MM.1S (cell line): ENCODE results near the gene POU5F1.
"Not testable (repeated sequence)": the region's sequence is repeated elsewhere in the genome, so short reads cannot be mapped to it uniquely, and the experiment has no call there.

Experiments used
- DNase-seq: peaks from one replicate; pipeline ENCODE4 v3.0.0-alpha.2; 2015
- H2AFZ ChIP-seq: fragments of 300-600 bp; sonication (generic); 2 replicates; pipeline ENCODE4 v1.6.0; 2016; ENCODE audit warnings: antibody characterized with exemption, low read length
- H3F3A ChIP-seq: fragments of 300-600 bp; sonication (generic); 2 replicates; pipeline ENCODE4 v1.6.1; 2016; ENCODE audit warnings: mild to moderate bottlenecking, antibody characterized with exemption, low read length, moderate library complexity, mixed read lengths; ENCODE audit not compliant: insufficient read depth
- H3K27ac ChIP-seq: fragments of 300-600 bp; sonication (generic); 2 replicates; pipeline ENCODE4 v1.5.1; 2016; ENCODE audit warnings: mild to moderate bottlenecking, low read length
- H3K27me3 ChIP-seq: fragments of 300-600 bp; sonication (generic); replicated peaks from 2 replicates; pipeline ENCODE4 v1.6.0; 2016; ENCODE audit warnings: low read length; ENCODE audit not compliant: insufficient read depth
- H3K36me3 ChIP-seq: fragments of 300-600 bp; sonication (generic); replicated peaks from 2 replicates; pipeline ENCODE4 v1.6.1; 2016; ENCODE audit warnings: mild to moderate bottlenecking, low read length, mixed read lengths; ENCODE audit not compliant: insufficient read depth
- H3K4me1 ChIP-seq: fragments of 300-600 bp; sonication (generic); 2 replicates; pipeline ENCODE4 v1.6.1; 2016; ENCODE audit warnings: low read length, mixed read lengths
- H3K4me2 ChIP-seq: fragments of 300-600 bp; sonication (generic); 2 replicates; pipeline ENCODE4 v1.6.0; 2016; ENCODE audit warnings: low read depth, low read length
- H3K4me3 ChIP-seq: fragments of 300-600 bp; sonication (generic); 2 replicates; pipeline ENCODE4 v1.5.1; 2016; ENCODE audit warnings: low read length, mixed read lengths
- H3K79me2 ChIP-seq: fragments of 300-600 bp; sonication (generic); 2 replicates; pipeline ENCODE4 v1.6.1; 2016; ENCODE audit warnings: mixed run types, low read length, mixed read lengths
- H3K9ac ChIP-seq: fragments of 300-600 bp; sonication (generic); 2 replicates; pipeline ENCODE4 v1.6.1; 2016; ENCODE audit warnings: low read length, mixed read lengths
- H3K9me2 ChIP-seq: fragments of 300-600 bp; sonication (generic); replicated peaks from 2 replicates; pipeline ENCODE4 v1.6.1; 2016; ENCODE audit warnings: mild to moderate bottlenecking, low read length, mixed read lengths; ENCODE audit not compliant: insufficient read depth
- H3K9me3 ChIP-seq: fragments of 300-600 bp; sonication (generic); replicated peaks from 2 replicates; pipeline ENCODE4 v1.6.1; 2016; ENCODE audit warnings: mild to moderate bottlenecking, low read length, mixed read lengths; ENCODE audit not compliant: insufficient read depth
- H4K20me1 ChIP-seq: fragments of 300-600 bp; sonication (generic); 2 replicates; pipeline ENCODE4 v1.6.1; 2016; ENCODE audit warnings: mild to moderate bottlenecking, low read length, moderate library complexity, mixed read lengths; ENCODE audit not compliant: insufficient read depth
- CTCF ChIP-seq: fragments of 300-600 bp; sonication (generic); IDR thresholded peaks from 2 replicates; pipeline ENCODE4 v1.5.1; 2016; ENCODE audit warnings: antibody characterized with exemption, low read length, mixed read lengths
- EZH2 ChIP-seq: fragments of 300-600 bp; sonication (generic); optimal IDR thresholded peaks from 2 replicates; pipeline ENCODE3; 2017; ENCODE audit warnings: low read depth, mild to moderate bottlenecking, antibody characterized with exemption, low read length, mixed read lengths
- EZH2phosphoT487 ChIP-seq: fragments of 300-600 bp; sonication (generic); IDR thresholded peaks from 2 replicates; pipeline ENCODE4 v1.6.1; 2018; ENCODE audit warnings: antibody characterized with exemption, low read length

Gene POU5F1

GRCh38 chr6:31187780-31188194 lies 17.3 kb upstream of the POU5F1 start:
- TF ChIP-seq CTCF (no peak), EZH2phosphoT487 (no peak)

GRCh38 chr6:31186052-31186734 lies 15.7 kb upstream of the POU5F1 start:
- Histone ChIP-seq H4K20me1 (no peaks in the 10 kb centered on the region), H3K79me2 (no peaks in the 10 kb centered on the region), H3K9me3 (no peaks in the 10 kb centered on the region), H3K27ac (no peak overlapping the region), H3K27me3 (no peaks in the 10 kb centered on the region), H3F3A (peaks cover 11% of the 10 kb centered on the region; the same call in 1 of the 2 replicates), H3K9ac (no peak overlapping the region), H2AFZ (no peak overlapping the region), H3K4me1 (peaks cover 3% of the 10 kb centered on the region; the same call in 1 of the 2 replicates), H3K9me2 (no peaks in the 10 kb centered on the region), H3K36me3 (no peaks in the 10 kb centered on the region), H3K4me3 (no peak overlapping the region), H3K4me2 (no peak overlapping the region)
- TF ChIP-seq EZH2phosphoT487, result no peak
- no peak for TF ChIP-seq CTCF
- no peak for TF ChIP-seq EZH2
- DNase-seq, result no peak

More at GRCh38 chr6:31187780-31188194, 17.3 kb upstream of the POU5F1 start:
- no peak overlapping the region for H3K9ac ChIP-seq
- H3K9me2 ChIP-seq, result no peaks in the 10 kb centered on the region
- no peak overlapping the region for H3K27ac ChIP-seq
- no peaks in the 10 kb centered on the region for H3K9me3 ChIP-seq
- H3F3A ChIP-seq, result peaks cover 11% of the 10 kb centered on the region; the same call in 1 of the 2 replicates
- peaks cover 3% of the 10 kb centered on the region; the same call in 1 of the 2 replicates for H3K4me1 ChIP-seq
- DNase-seq, result no peak
- H4K20me1 ChIP-seq, result no peaks in the 10 kb centered on the region
- H3K36me3 ChIP-seq, result no peaks in the 10 kb centered on the region
- no peak overlapping the region for H3K4me3 ChIP-seq
- no peak overlapping the region for H2AFZ ChIP-seq
- no peak overlapping the region for H3K4me2 ChIP-seq
- no peaks in the 10 kb centered on the region for H3K27me3 ChIP-seq
- H3K79me2 ChIP-seq, result no peaks in the 10 kb centered on the region

GRCh38 chr6:31185695-31186051 lies 15.2 kb upstream of the POU5F1 start:
- DNase-seq, H3K9me2 ChIP-seq, H3K9ac ChIP-seq, H3K36me3 ChIP-seq, H3K4me3 ChIP-seq, H2AFZ ChIP-seq, H3K27me3 ChIP-seq, H3K4me2 ChIP-seq, H3F3A ChIP-seq, H4K20me1 ChIP-seq, H3K27ac ChIP-seq, H3K4me1 ChIP-seq, H3K79me2 ChIP-seq, H3K9me3 ChIP-seq: not testable (repeated sequence)

GRCh38 chr6:31183859-31184258 lies 13.4 kb upstream of the POU5F1 start:
- not testable (repeated sequence) for H4K20me1 ChIP-seq, H3K36me3 ChIP-seq, DNase-seq, H3K4me1 ChIP-seq, H3K79me2 ChIP-seq, H3K9ac ChIP-seq, H2AFZ ChIP-seq, H3K27ac ChIP-seq, H3F3A ChIP-seq, H3K27me3 ChIP-seq, H3K9me3 ChIP-seq, H3K4me3 ChIP-seq, H3K9me2 ChIP-seq, H3K4me2 ChIP-seq

GRCh38 chr6:31183287-31183686 lies 12.8 kb upstream of the POU5F1 start:
- H3K9me3 ChIP-seq, H4K20me1 ChIP-seq, H3K9me2 ChIP-seq, H3K4me1 ChIP-seq, H2AFZ ChIP-seq, H3K27me3 ChIP-seq, H3K9ac ChIP-seq, H3K36me3 ChIP-seq, H3K4me3 ChIP-seq, DNase-seq, H3K79me2 ChIP-seq, H3K4me2 ChIP-seq, H3K27ac ChIP-seq, H3F3A ChIP-seq: not testable (repeated sequence)
